ENCODE data around the gene SRBD1. TPM values are rescaled to one million over a fixed set of nuclear protein-coding genes. Genes with fewer than 3 reads are reported as not detected.

Gene SRBD1
- total RNA-seq, 1 donor from 2014 or later = 11.2 TPM

DNA sequence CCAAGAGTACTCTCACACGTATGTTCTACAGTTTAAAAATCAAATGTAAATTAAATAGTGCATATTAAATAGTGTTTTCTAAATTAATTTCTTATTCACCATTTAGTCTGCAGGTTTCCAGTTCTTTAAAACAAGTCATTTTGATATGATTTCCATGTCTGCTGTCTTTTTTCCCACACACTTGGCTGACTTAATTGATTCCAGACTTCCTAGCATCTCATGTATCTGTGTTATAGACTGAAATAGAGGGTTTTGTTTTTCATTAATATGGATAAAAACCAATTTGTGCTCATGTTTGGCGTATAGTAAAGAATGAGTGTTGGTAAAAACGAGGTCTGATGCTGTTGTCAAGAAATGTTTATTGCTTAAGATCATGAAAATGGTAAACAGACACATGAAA is 104.3 kb downstream of the SRBD1 start:
- Mint-ChIP-seq H3K4me3 (ENCODE audit: unreplicated experiment) (no peak overlapping the region), H3K9me3 (ENCODE audit: low read depth) (no peaks in the 10 kb centered on the region)

DNA sequence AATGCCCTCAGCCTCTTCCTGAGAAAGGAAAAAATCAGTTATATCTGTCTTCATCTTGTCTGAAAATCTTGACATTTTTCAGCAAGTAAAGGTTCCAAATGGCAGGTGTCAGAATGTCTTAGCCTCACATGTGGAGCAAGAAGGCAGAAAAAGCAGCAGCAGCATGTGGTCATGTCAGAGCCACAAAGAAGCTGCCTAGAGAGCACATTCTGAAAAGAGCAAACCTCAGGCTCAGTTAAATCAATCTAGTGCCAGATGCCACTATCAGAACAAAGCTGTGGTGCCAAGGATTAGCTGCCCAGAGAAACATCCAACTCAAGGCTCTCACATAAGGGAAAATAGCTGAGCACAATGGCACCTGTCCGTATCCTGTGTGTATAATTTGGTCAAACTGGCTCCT is 105.9 kb downstream of the SRBD1 start:
- Mint-ChIP-seq H3K27ac (ENCODE audit: unreplicated experiment) (no peak overlapping the region), H3K36me3 (ENCODE audit: low read depth) (peaks cover 3% of the 10 kb centered on the region), H3K4me3 (ENCODE audit: unreplicated experiment) (no peak overlapping the region), H3K4me1 (ENCODE audit: low read depth) (peaks cover 3% of the 10 kb centered on the region), H3K27me3 (ENCODE audit: low read depth) (no peaks in the 10 kb centered on the region), H3K9me3 (ENCODE audit: low read depth) (peaks cover 5% of the 10 kb centered on the region)
- TF ChIP-seq, protein P1, sequence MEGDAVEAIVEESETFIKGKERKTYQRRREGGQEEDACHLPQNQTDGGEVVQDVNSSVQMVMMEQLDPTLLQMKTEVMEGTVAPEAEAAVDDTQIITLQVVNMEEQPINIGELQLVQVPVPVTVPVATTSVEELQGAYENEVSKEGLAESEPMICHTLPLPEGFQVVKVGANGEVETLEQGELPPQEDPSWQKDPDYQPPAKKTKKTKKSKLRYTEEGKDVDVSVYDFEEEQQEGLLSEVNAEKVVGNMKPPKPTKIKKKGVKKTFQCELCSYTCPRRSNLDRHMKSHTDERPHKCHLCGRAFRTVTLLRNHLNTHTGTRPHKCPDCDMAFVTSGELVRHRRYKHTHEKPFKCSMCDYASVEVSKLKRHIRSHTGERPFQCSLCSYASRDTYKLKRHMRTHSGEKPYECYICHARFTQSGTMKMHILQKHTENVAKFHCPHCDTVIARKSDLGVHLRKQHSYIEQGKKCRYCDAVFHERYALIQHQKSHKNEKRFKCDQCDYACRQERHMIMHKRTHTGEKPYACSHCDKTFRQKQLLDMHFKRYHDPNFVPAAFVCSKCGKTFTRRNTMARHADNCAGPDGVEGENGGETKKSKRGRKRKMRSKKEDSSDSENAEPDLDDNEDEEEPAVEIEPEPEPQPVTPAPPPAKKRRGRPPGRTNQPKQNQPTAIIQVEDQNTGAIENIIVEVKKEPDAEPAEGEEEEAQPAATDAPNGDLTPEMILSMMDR (IDR thresholded peaks at IDR 0.05) = no peak
- DNase-seq (ENCODE audit: low spot score) = no peak

More for the DNA sequence above, 104.3 kb downstream of the SRBD1 start:
- Mint-ChIP-seq H3K36me3 (ENCODE audit: low read depth) (no peaks in the 10 kb centered on the region), H3K27me3 (ENCODE audit: low read depth) (no peaks in the 10 kb centered on the region), H3K27ac (ENCODE audit: unreplicated experiment) (no peak overlapping the region), H3K4me1 (ENCODE audit: low read depth) (peaks cover 3% of the 10 kb centered on the region)
- no peak for DNase-seq (ENCODE audit: low spot score)
- TF ChIP-seq, protein P1 (IDR thresholded peaks at IDR 0.05) = no peak

DNA sequence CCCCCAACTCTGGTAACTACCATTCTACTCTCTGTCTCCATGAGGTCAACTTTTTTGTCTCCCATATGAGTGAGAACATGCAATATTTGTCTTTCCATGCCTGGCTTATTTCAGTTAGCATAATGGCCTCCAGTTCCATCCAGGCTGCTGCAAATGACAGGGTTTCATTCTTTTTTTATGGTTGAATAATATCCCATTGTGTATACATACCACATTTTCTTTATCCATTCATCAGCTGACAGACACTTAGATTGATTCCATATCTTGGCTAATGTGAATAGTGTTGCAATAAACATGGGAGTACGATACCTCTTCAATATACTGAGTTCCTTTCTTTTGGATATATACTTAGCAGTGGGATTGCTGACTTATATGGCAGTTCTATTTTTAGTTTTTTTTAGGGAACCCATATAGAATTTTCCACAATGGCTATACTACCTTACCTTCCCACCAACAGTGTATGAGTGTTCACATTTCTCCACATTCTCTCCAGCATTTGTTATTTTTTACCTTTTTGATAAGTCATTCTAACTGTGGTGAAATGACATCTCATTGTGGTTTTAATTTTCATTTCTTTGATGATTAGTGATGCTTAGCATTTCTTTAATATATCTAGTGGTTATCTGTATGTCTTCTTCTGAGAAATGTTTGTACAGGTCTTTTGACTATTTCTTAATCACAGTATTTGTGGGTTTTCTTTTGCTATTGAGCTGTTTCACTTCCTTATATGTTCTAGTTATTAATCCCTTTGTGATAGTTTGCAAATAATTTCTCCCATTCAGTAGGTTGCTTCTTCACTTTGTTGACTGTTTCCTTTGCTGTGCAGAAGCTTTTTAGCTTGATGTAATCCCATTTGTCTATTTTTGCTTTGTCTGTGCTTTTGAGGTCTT is 112.2 kb downstream of the SRBD1 start:
- no peak for DNase-seq (ENCODE audit: low spot score)
- H3K27ac Mint-ChIP-seq (ENCODE audit: unreplicated experiment) = no peak overlapping the region
- no peak overlapping the region for H3K4me3 Mint-ChIP-seq (ENCODE audit: unreplicated experiment)
- no peaks in the 10 kb centered on the region for H3K27me3 Mint-ChIP-seq (ENCODE audit: low read depth)
- H3K36me3 Mint-ChIP-seq (ENCODE audit: low read depth) = peaks cover 7% of the 10 kb centered on the region
- H3K4me1 Mint-ChIP-seq (ENCODE audit: low read depth) = peaks cover 16% of the 10 kb centered on the region
- H3K9me3 Mint-ChIP-seq (ENCODE audit: low read depth) = peaks cover 9% of the 10 kb centered on the region
- TF ChIP-seq, protein P1 (IDR thresholded peaks at IDR 0.05) = no peak

DNA sequence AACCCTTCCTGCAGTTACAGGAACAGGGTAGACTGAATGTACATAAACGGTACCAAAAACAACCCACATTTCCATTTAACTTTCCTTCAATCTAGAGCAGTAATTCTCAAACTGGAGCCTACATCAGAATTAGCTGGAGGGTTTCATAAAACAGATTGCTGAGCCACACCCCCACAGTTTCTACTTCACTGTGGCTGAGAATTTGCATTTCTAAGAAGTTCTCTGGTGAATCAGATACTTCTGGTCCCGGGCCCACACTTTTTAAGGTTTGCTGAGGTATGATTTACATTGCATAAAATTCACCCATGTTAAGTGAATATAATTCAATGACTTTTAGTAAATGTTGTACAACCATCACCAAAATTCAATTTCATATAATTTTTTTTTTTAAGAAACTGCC is 113.7 kb downstream of the SRBD1 start:
- no peak for DNase-seq (ENCODE audit: low spot score)
- Mint-ChIP-seq H3K9me3 (ENCODE audit: low read depth) (peaks cover 9% of the 10 kb centered on the region), H3K27ac (ENCODE audit: unreplicated experiment) (no peak overlapping the region), H3K36me3 (ENCODE audit: low read depth) (peaks cover 7% of the 10 kb centered on the region), H3K4me3 (ENCODE audit: unreplicated experiment) (no peak overlapping the region), H3K27me3 (ENCODE audit: low read depth) (no peaks in the 10 kb centered on the region), H3K4me1 (ENCODE audit: low read depth) (peaks cover 16% of the 10 kb centered on the region)
- TF ChIP-seq, protein P1 (IDR thresholded peaks at IDR 0.05) = no peak

GRCh38 chr2:45496869-45497268 is 114.2 kb downstream of the SRBD1 start:
- peaks cover 16% of the 10 kb centered on the region for H3K4me1 Mint-ChIP-seq (ENCODE audit: low read depth)
- H3K36me3 Mint-ChIP-seq (ENCODE audit: low read depth) = peaks cover 7% of the 10 kb centered on the region
- no peak for DNase-seq (ENCODE audit: low spot score)
- no peak overlapping the region for H3K4me3 Mint-ChIP-seq (ENCODE audit: unreplicated experiment)
- no peak overlapping the region for H3K27ac Mint-ChIP-seq (ENCODE audit: unreplicated experiment)
- TF ChIP-seq, protein P1 (IDR thresholded peaks at IDR 0.05) = no peak
- H3K9me3 Mint-ChIP-seq (ENCODE audit: low read depth) = peaks cover 9% of the 10 kb centered on the region
- H3K27me3 Mint-ChIP-seq (ENCODE audit: low read depth) = no peaks in the 10 kb centered on the region

Measured in chondrocyte (in vitro differentiated cells).